Measurements from ENCODE around the gene MCAM.

The MCAM gene

GRCh38 chr11:119305556-119306372, 11.2 kb downstream of the MCAM start:
- DNase-seq: no peak

- no peak for DNase-seq
These were observed 13.7 kb downstream of the MCAM start for GRCh38 chr11:119303227-119303718.

- no peak for DNase-seq
These were observed 16.5 kb downstream of the MCAM start for GRCh38 chr11:119300198-119300964.

GRCh38 chr11:119299416-119299815, 17.5 kb downstream of the MCAM start:
- DNase-seq: no peak

GRCh38 chr11:119298726-119299125, 18.2 kb downstream of the MCAM start:
- no peak for DNase-seq

GRCh38 chr11:119297938-119298337, 19.0 kb downstream of the MCAM start:
- DNase-seq: no peak

GRCh38 chr11:119295178-119295577, 21.8 kb downstream of the MCAM start:
- no peak for DNase-seq

GRCh38 chr11:119293461-119293860, 23.5 kb downstream of the MCAM start:
- DNase-seq: no peak

GRCh38 chr11:119290894-119291497, 25.9 kb downstream of the MCAM start:
- no peak for DNase-seq

GRCh38 chr11:119288219-119288618, 28.7 kb downstream of the MCAM start:
- DNase-seq: no peak

- DNase-seq: no peak
These were observed 31.5 kb downstream of the MCAM start for GRCh38 chr11:119285431-119285830.

GRCh38 chr11:119284344-119285157, 32.4 kb downstream of the MCAM start:
- DNase-seq: peak; percentile 26

- no peak for DNase-seq
These were observed 34.4 kb downstream of the MCAM start for GRCh38 chr11:119282495-119282894.

GRCh38 chr11:119277660-119278059, 39.3 kb downstream of the MCAM start:
- no peak for DNase-seq

- no peak for DNase-seq
These were observed 43.2 kb downstream of the MCAM start for GRCh38 chr11:119273721-119274120.

- DNase-seq: no peak
These were observed 49.3 kb downstream of the MCAM start for GRCh38 chr11:119267645-119268044.

GRCh38 chr11:119266517-119267255, 50.2 kb downstream of the MCAM start:
- peak; percentile 17 for DNase-seq

GRCh38 chr11:119266063-119266462, 50.9 kb downstream of the MCAM start:
- no peak for DNase-seq

GRCh38 chr11:119263352-119263940, 53.5 kb downstream of the MCAM start:
- no peak for DNase-seq

GRCh38 chr11:119262668-119263351, 54.1 kb downstream of the MCAM start:
- DNase-seq: peak; percentile 11

- DNase-seq: no peak
These were observed 57.9 kb downstream of the MCAM start for GRCh38 chr11:119258983-119259382.
